Neural cell (in vitro differentiated cells): ENCODE measurements around the gene SERPINA1. TPM values are rescaled to one million over a fixed set of nuclear protein-coding genes. Genes with fewer than 3 reads are reported as not detected.

Experiments
- H2AFZ ChIP-seq: fragments of 200-600, 300-800 bp; sonication (generic), shearing (Covaris generic); 2 replicates; pipeline ENCODE4 v1.6.0; 2014; ENCODE audit warnings: low read depth, mild to moderate bottlenecking, antibody characterized with exemption, low read length, moderate library complexity
- H3F3A ChIP-seq: fragments of 200-600 bp; shearing (Covaris generic); 2 replicates; pipeline ENCODE4 v1.6.1; 2016; ENCODE audit warnings: mild to moderate bottlenecking, moderate library complexity, mixed read lengths, antibody characterized with exemption, low read length; ENCODE audit not compliant: insufficient read depth, poor library complexity, severe bottlenecking
- H3K27ac ChIP-seq: fragments of 200-600, 300-800 bp; sonication (generic), shearing (Covaris generic); 2 replicates; pipeline ENCODE4 v1.5.1; 2014; ENCODE audit warnings: mild to moderate bottlenecking, low read length, moderate library complexity
- H3K27me3 ChIP-seq: fragments of 300-800, 200-600 bp; sonication (generic), shearing (Covaris generic); 2 replicates; pipeline ENCODE4 v1.6.0; 2014; ENCODE audit warnings: mild to moderate bottlenecking, low read depth, low read length, moderate library complexity; ENCODE audit not compliant: insufficient read depth
- H3K36me3 ChIP-seq: fragments of 300-800, 200-600 bp; sonication (generic), shearing (Covaris generic); 2 replicates; pipeline ENCODE4 v1.5.1; 2014; ENCODE audit warnings: mild to moderate bottlenecking, antibody characterized with exemption, low read length, moderate library complexity; ENCODE audit not compliant: insufficient read depth
- H3K4me2 ChIP-seq: fragments of 300-800, 200-600 bp; sonication (generic), shearing (Covaris generic); 2 replicates; pipeline ENCODE4 v1.6.0; 2014; ENCODE audit warnings: mild to moderate bottlenecking, low read length
- H3K4me3 ChIP-seq: fragments of 300-800, 200-600 bp; sonication (generic), shearing (Covaris generic); 2 replicates; pipeline ENCODE4 v1.5.1; 2014; ENCODE audit warnings: mild to moderate bottlenecking, low read length, moderate library complexity
- H3K79me2 ChIP-seq: fragments of 200-600 bp; shearing (Covaris generic); replicated peaks from 2 replicates; pipeline ENCODE4 v1.6.0; 2014; ENCODE audit warnings: mild to moderate bottlenecking, low read length, moderate library complexity; ENCODE audit not compliant: insufficient read depth
- H3K9ac ChIP-seq: fragments of 300-800, 200-600 bp; sonication (generic), shearing (Covaris generic); 2 replicates; pipeline ENCODE4 v1.6.1; 2016; ENCODE audit warnings: mild to moderate bottlenecking, low read length, mixed read lengths
- H3K9me2 ChIP-seq: fragments of 200-600 bp; shearing (Covaris generic); 2 replicates; pipeline ENCODE4 v1.6.1; 2016; ENCODE audit warnings: mild to moderate bottlenecking, low read length, mixed read lengths; ENCODE audit not compliant: insufficient read depth
- H3K9me3 ChIP-seq: fragments of 200-600, 300-800 bp; sonication (generic), shearing (Covaris generic); 2 replicates; pipeline ENCODE4 v1.6.1; 2016; ENCODE audit warnings: mild to moderate bottlenecking, mixed run types, low read length, moderate library complexity, mixed read lengths
- H4K20me1 ChIP-seq: fragments of 200-600 bp; shearing (Covaris generic); 2 replicates; pipeline ENCODE4 v1.6.1; 2016; ENCODE audit warnings: mild to moderate bottlenecking, mixed run types; ENCODE audit not compliant: insufficient read depth
- EP300 ChIP-seq: fragments of 450-650 bp; conservative IDR thresholded peaks from 2 replicates; pipeline ENCODE4 v1.6.1; 2014; ENCODE audit warnings: antibody characterized with exemption, mild to moderate bottlenecking, moderate library complexity; ENCODE audit not compliant: poor library complexity, severe bottlenecking
- EZH2 ChIP-seq: fragments of 200-600, 300-800 bp; shearing (Covaris generic), sonication (generic); IDR thresholded peaks from 2 replicates; pipeline ENCODE4 v1.6.1; 2014; ENCODE audit warnings: antibody characterized with exemption, low read length, borderline replicate concordance, mild to moderate bottlenecking; ENCODE audit not compliant: insufficient read depth, poor library complexity, severe bottlenecking
- MXI1 ChIP-seq: fragments of 450-650 bp; conservative IDR thresholded peaks from 2 replicates; pipeline ENCODE4 v1.6.1; 2014; ENCODE audit warnings: antibody characterized with exemption, mild to moderate bottlenecking; ENCODE audit not compliant: poor library complexity, severe bottlenecking
- POLR2AphosphoS5 ChIP-seq: IDR thresholded peaks from 2 replicates; pipeline ENCODE4 v1.6.1; 2012
- RAD21 ChIP-seq: fragments of 450-650 bp; conservative IDR thresholded peaks from 2 replicates; pipeline ENCODE4 v1.6.1; 2014; ENCODE audit warnings: antibody characterized with exemption, mild to moderate bottlenecking, moderate library complexity
- SMC3 ChIP-seq: fragments of 450-650 bp; conservative IDR thresholded peaks from 2 replicates; pipeline ENCODE4 v1.6.1; 2014; ENCODE audit warnings: antibody characterized with exemption, mild to moderate bottlenecking, moderate library complexity; ENCODE audit not compliant: poor library complexity
- TAF1 ChIP-seq: IDR thresholded peaks from 2 replicates; pipeline ENCODE4 v1.6.1; 2012; ENCODE audit warnings: low read depth
- polyA plus RNA-seq: library from polyadenylated mRNA; depleted of rRNA; stranded (reverse); fragments of >200 nt; gene quantifications from 2 replicates; pipeline ENCODE4 v1.2.3, GENCODE V29; 2014
- TF ChIP-seq, protein P1 (sequence below): IDR thresholded peaks from 2 replicates; pipeline ENCODE4 v1.6.1; 2012; ENCODE audit warnings: borderline replicate concordance
- TF ChIP-seq, protein P2 (sequence below): fragments of 450-650 bp; IDR thresholded peaks from 2 replicates; pipeline ENCODE4 v1.5.1; 2014; ENCODE audit warnings: antibody characterized with exemption, mild to moderate bottlenecking, moderate library complexity; ENCODE audit not compliant: poor library complexity, severe bottlenecking

The SERPINA1 gene
- polyA plus RNA-seq, 1 donor from 2014 or later: not detected

DNA sequence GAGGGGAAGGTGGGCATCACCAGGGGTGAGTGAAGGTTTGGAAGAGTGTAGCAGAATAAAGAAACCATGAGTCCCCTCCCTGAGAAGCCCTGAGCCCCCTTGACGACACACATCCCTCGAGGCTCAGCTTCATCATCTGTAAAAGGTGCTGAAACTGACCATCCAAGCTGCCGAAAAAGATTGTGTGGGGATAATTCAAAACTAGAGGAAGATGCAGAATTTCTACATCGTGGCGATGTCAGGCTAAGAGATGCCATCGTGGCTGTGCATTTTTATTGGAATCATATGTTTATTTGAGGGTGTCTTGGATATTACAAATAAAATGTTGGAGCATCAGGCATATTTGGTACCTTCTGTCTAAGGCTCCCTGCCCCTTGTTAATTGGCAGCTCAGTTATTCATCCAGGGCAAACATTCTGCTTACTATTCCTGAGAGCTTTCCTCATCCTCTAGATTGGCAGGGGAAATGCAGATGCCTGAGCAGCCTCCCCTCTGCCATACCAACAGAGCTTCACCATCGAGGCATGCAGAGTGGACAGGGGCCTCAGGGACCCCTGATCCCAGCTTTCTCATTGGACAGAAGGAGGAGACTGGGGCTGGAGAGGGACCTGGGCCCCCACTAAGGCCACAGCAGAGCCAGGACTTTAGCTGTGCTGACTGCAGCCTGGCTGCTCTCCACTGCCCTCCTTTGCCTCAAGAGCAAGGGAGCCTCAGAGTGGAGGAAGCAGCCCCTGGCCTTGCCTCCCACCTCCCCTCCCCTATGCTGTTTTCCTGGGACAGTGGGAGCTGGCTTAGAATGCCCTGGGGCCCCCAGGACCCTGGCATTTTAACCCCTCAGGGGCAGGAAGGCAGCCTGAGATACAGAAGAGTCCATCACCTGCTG lies 7.0 kb downstream of the SERPINA1 start:
- no peak overlapping the region for H3K27ac ChIP-seq
- H2AFZ ChIP-seq: no peak overlapping the region
- no peaks in the 10 kb centered on the region for H3K9me2 ChIP-seq
- H3K79me2 ChIP-seq: no peaks in the 10 kb centered on the region
- H3F3A ChIP-seq: no peaks in the 10 kb centered on the region
- H3K27me3 ChIP-seq: no peaks in the 10 kb centered on the region
- H3K9me3 ChIP-seq: no peaks in the 10 kb centered on the region
- no peak overlapping the region for H3K9ac ChIP-seq
- no peak overlapping the region for H3K4me3 ChIP-seq
- H4K20me1 ChIP-seq: no peaks in the 10 kb centered on the region
- H3K36me3 ChIP-seq: no peaks in the 10 kb centered on the region
- H3K4me2 ChIP-seq: no peak overlapping the region
- TF ChIP-seq, protein P1, sequence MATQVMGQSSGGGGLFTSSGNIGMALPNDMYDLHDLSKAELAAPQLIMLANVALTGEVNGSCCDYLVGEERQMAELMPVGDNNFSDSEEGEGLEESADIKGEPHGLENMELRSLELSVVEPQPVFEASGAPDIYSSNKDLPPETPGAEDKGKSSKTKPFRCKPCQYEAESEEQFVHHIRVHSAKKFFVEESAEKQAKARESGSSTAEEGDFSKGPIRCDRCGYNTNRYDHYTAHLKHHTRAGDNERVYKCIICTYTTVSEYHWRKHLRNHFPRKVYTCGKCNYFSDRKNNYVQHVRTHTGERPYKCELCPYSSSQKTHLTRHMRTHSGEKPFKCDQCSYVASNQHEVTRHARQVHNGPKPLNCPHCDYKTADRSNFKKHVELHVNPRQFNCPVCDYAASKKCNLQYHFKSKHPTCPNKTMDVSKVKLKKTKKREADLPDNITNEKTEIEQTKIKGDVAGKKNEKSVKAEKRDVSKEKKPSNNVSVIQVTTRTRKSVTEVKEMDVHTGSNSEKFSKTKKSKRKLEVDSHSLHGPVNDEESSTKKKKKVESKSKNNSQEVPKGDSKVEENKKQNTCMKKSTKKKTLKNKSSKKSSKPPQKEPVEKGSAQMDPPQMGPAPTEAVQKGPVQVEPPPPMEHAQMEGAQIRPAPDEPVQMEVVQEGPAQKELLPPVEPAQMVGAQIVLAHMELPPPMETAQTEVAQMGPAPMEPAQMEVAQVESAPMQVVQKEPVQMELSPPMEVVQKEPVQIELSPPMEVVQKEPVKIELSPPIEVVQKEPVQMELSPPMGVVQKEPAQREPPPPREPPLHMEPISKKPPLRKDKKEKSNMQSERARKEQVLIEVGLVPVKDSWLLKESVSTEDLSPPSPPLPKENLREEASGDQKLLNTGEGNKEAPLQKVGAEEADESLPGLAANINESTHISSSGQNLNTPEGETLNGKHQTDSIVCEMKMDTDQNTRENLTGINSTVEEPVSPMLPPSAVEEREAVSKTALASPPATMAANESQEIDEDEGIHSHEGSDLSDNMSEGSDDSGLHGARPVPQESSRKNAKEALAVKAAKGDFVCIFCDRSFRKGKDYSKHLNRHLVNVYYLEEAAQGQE: no peak
- TF ChIP-seq MXI1 (no peak), TAF1 (no peak), RAD21 (no peak), EZH2 (no peak), EP300 (no peak), POLR2AphosphoS5 (no peak), SMC3 (no peak)
- TF ChIP-seq, protein P2, sequence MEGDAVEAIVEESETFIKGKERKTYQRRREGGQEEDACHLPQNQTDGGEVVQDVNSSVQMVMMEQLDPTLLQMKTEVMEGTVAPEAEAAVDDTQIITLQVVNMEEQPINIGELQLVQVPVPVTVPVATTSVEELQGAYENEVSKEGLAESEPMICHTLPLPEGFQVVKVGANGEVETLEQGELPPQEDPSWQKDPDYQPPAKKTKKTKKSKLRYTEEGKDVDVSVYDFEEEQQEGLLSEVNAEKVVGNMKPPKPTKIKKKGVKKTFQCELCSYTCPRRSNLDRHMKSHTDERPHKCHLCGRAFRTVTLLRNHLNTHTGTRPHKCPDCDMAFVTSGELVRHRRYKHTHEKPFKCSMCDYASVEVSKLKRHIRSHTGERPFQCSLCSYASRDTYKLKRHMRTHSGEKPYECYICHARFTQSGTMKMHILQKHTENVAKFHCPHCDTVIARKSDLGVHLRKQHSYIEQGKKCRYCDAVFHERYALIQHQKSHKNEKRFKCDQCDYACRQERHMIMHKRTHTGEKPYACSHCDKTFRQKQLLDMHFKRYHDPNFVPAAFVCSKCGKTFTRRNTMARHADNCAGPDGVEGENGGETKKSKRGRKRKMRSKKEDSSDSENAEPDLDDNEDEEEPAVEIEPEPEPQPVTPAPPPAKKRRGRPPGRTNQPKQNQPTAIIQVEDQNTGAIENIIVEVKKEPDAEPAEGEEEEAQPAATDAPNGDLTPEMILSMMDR: no peak

DNA sequence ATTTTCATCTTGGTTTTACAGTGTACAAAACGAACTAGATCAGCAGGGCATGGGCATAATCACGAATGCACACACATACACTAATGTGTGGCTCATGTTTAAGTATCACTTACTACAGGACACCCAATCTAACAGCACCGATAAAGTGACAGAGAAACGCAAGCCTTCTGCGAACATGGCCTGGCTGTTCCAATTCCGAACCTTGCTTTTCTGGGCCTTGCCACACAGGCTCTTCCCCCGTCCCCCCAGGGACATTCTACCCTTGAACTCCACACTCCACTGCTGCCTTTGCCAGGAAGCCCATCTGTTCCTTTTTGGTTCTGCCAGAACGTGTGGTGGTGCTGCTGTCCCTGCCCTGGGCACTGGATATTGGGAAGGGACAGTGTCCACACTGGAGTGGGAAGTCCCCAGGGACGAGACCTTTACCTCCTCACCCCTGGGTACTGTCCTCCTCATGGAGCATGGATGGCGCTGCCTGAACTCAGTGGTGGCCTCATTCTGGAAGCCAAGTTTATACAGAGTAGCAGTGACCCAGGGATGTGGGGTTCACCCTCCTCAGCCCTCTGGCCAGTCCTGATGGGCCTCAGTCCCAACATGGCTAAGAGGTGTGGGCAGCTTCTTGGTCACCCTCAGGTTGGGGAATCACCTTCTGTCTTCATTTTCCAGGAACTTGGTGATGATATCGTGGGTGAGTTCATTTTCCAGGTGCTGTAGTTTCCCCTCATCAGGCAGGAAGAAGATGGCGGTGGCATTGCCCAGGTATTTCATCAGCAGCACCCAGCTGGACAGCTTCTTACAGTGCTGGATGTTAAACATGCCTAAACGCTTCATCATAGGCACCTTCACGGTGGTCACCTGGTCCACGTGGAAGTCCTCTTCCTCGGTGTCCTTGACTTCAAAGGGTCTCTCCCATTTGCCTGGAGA lies 7.9 kb downstream of the SERPINA1 start:
- Histone ChIP-seq H3F3A (no peaks in the 10 kb centered on the region), H3K4me2 (no peak overlapping the region), H3K79me2 (no peaks in the 10 kb centered on the region), H3K9ac (no peak overlapping the region), H3K27ac (no peak overlapping the region), H3K36me3 (no peaks in the 10 kb centered on the region), H3K4me3 (no peak overlapping the region), H3K9me3 (no peaks in the 10 kb centered on the region), H4K20me1 (no peaks in the 10 kb centered on the region), H3K27me3 (no peaks in the 10 kb centered on the region), H2AFZ (no peak overlapping the region), H3K9me2 (no peaks in the 10 kb centered on the region)
- no peak for TF ChIP-seq EZH2
- TF ChIP-seq SMC3: no peak
- no peak for TF ChIP-seq POLR2AphosphoS5
- TF ChIP-seq, protein P1: no peak
- TF ChIP-seq EP300: no peak
